Neural crest cell (in vitro differentiated cells): Measurements from ENCODE around the gene ANKRD27. TPM values are rescaled to one million over a fixed set of nuclear protein-coding genes. Genes with fewer than 3 reads are reported as not detected.

Experiments
- DNase-seq: peaks from one replicate; pipeline ENCODE4 v3.0.0; 2021; ENCODE audit warnings: low read depth, mixed read lengths, low spot score
- H3K27ac Mint-ChIP-seq: one replicate; pipeline ENCODE4 v1.8.0; 2021; ENCODE audit warnings: mild to moderate bottlenecking, mixed read lengths; ENCODE audit not compliant: unreplicated experiment
- H3K27me3 Mint-ChIP-seq: 2 replicates; pipeline ENCODE4 v1.8.0; 2021; ENCODE audit warnings: low read depth, mild to moderate bottlenecking, mixed read lengths
- H3K36me3 Mint-ChIP-seq: 2 replicates; pipeline ENCODE4 v1.8.0; 2021; ENCODE audit warnings: low read depth, mild to moderate bottlenecking, mixed read lengths
- H3K4me1 Mint-ChIP-seq: 2 replicates; pipeline ENCODE4 v1.8.0; 2021; ENCODE audit warnings: mixed read lengths
- H3K4me3 Mint-ChIP-seq: one replicate; pipeline ENCODE4 v1.8.0; 2021; ENCODE audit warnings: mild to moderate bottlenecking, mixed read lengths
- H3K9me3 Mint-ChIP-seq: 2 replicates; pipeline ENCODE4 v1.8.0; 2021; ENCODE audit warnings: mixed read lengths
- CTCF ChIP-seq: fragments of 200-600 bp; sonication (generic); conservative IDR thresholded peaks from 2 replicates; pipeline ENCODE4 v1.5.0; 2021; ENCODE audit warnings: antibody characterized with exemption, mild to moderate bottlenecking
- total RNA-seq: library from RNA; stranded (reverse); gene quantifications from 2 replicates; pipeline ENCODE4 v1.2.1, GENCODE V29; 2021

Gene ANKRD27
- total RNA-seq, 1 donor from 2014 or later, result 25.1 TPM

GRCh38 chr19:32627714-32628270, 47.2 kb downstream of the ANKRD27 start:
- Mint-ChIP-seq H3K36me3 (peaks cover 2% of the 10 kb centered on the region), H3K4me3 (no peak overlapping the region), H3K9me3 (no peaks in the 10 kb centered on the region), H3K27ac (no peak overlapping the region), H3K27me3 (no peaks in the 10 kb centered on the region), H3K4me1 (no peaks in the 10 kb centered on the region)
- TF ChIP-seq CTCF, result no peak
- DNase-seq, result no peak

GRCh38 chr19:32626969-32627368, 48.0 kb downstream of the ANKRD27 start:
- Mint-ChIP-seq H3K27me3 (no peaks in the 10 kb centered on the region), H3K27ac (no peak overlapping the region), H3K4me1 (no peaks in the 10 kb centered on the region), H3K4me3 (no peak overlapping the region), H3K9me3 (no peaks in the 10 kb centered on the region), H3K36me3 (peaks cover 2% of the 10 kb centered on the region)
- no peak for DNase-seq
- no peak for TF ChIP-seq CTCF

GRCh38 chr19:32624410-32624809, 50.6 kb downstream of the ANKRD27 start:
- no peak for DNase-seq
- Mint-ChIP-seq H3K4me1 (no peaks in the 10 kb centered on the region), H3K9me3 (no peaks in the 10 kb centered on the region), H3K4me3 (no peak overlapping the region), H3K27ac (peak overlapping the region; percentile 5), H3K27me3 (no peaks in the 10 kb centered on the region), H3K36me3 (peaks cover 2% of the 10 kb centered on the region)
- TF ChIP-seq CTCF, result no peak

- Mint-ChIP-seq H3K4me1 (no peaks in the 10 kb centered on the region), H3K36me3 (peaks cover 5% of the 10 kb centered on the region), H3K27me3 (no peaks in the 10 kb centered on the region), H3K4me3 (no peak overlapping the region), H3K9me3 (no peaks in the 10 kb centered on the region), H3K27ac (peak overlapping the region; percentile 57)
- DNase-seq, result no peak
- TF ChIP-seq CTCF, result no peak
Measured at GRCh38 chr19:32622002-32622401, 53.0 kb downstream of the ANKRD27 start.

GRCh38 chr19:32619051-32619685, 55.8 kb downstream of the ANKRD27 start:
- peaks cover 2% of the 10 kb centered on the region for H3K36me3 Mint-ChIP-seq
- no peaks in the 10 kb centered on the region for H3K4me1 Mint-ChIP-seq
- no peak overlapping the region for H3K4me3 Mint-ChIP-seq
- no peak overlapping the region for H3K27ac Mint-ChIP-seq
- H3K9me3 Mint-ChIP-seq, result no peaks in the 10 kb centered on the region
- no peaks in the 10 kb centered on the region for H3K27me3 Mint-ChIP-seq
- TF ChIP-seq CTCF, result no peak
- DNase-seq, result no peak
